ENCODE results near the gene GNLY.

The GNLY gene

GRCh38 chr2:85665264-85665937 is 28.8 kb upstream of the GNLY start:
- H3K4me3 ChIP-seq (replicated peaks; ENCODE audit: low read depth, low read length) = no peak overlapping the region
- no peak for DNase-seq (ENCODE audit: extremely low read depth, low read depth)
- TF ChIP-seq CTCF (IDR thresholded peaks at IDR 0.05; ENCODE audit: low read depth, low read length, missing control alignments) = no peak

- no peak for TF ChIP-seq CTCF (IDR thresholded peaks at IDR 0.05; ENCODE audit: low read depth, low read length, missing control alignments)
- DNase-seq (ENCODE audit: extremely low read depth, low read depth) = no peak
- H3K4me3 ChIP-seq (replicated peaks; ENCODE audit: low read depth, low read length) = no peak overlapping the region
Measured at GRCh38 chr2:85666016-85666415, 28.1 kb upstream of the GNLY start.

- DNase-seq (ENCODE audit: extremely low read depth, low read depth) = no peak
- TF ChIP-seq CTCF (IDR thresholded peaks at IDR 0.05; ENCODE audit: low read depth, low read length, missing control alignments) = no peak
- H3K4me3 ChIP-seq (replicated peaks; ENCODE audit: low read depth, low read length) = no peak overlapping the region
Measured at GRCh38 chr2:85666435-85667316, 27.5 kb upstream of the GNLY start.

GRCh38 chr2:85667561-85668008 is 26.6 kb upstream of the GNLY start:
- no peak for DNase-seq (ENCODE audit: extremely low read depth, low read depth)
- no peak overlapping the region for H3K4me3 ChIP-seq (replicated peaks; ENCODE audit: low read depth, low read length)
- TF ChIP-seq CTCF (IDR thresholded peaks at IDR 0.05; ENCODE audit: low read depth, low read length, missing control alignments) = no peak

GRCh38 chr2:85668009-85668856 is 25.9 kb upstream of the GNLY start, which contains the start of gene SFTPB:
SFTPB (minus strand) TSS chr2:85668199; CDS start chr2:85668183, 16 bp downstream.
- no peak for TF ChIP-seq CTCF (IDR thresholded peaks at IDR 0.05; ENCODE audit: low read depth, low read length, missing control alignments)
- no peak within 1 kb of the TSS for H3K4me3 ChIP-seq (replicated peaks; ENCODE audit: low read depth, low read length)
- no peak for DNase-seq (ENCODE audit: extremely low read depth, low read depth)

GRCh38 chr2:85668857-85669142 is 25.4 kb upstream of the GNLY start:
- DNase-seq (ENCODE audit: extremely low read depth, low read depth) = no peak
- TF ChIP-seq CTCF (IDR thresholded peaks at IDR 0.05; ENCODE audit: low read depth, low read length, missing control alignments) = no peak
- no peak overlapping the region for H3K4me3 ChIP-seq (replicated peaks; ENCODE audit: low read depth, low read length)

Measured in HFF-Myc (cell line).